ENCODE results near the gene CD33. TPM values are rescaled to one million over a fixed set of nuclear protein-coding genes. Genes with fewer than 3 reads are reported as not detected.

The CD33 gene
- total and polyA plus RNA-seq, 7 donors, result 0.24 to 3.1 (median 2.0) TPM

DNA sequence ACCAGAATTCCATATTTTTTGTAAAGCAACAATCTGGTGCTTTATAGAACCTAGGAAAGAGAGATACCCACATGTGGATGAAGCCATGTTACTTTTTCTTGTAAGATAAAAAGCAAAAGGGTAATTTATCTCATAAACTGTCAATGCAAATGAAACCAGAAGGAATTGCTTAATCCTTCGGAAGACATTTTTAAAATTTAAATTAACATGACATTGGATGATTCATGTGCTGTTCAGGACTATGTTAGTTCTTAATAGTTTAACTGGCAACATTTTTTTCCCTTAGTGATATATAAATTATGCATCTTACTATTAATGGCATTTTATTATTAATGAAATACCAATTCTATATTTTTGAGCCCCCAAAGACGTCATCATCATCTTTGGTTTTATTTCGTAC is 60.8 kb downstream of the CD33 start:
- no peaks in the 10 kb centered on the region for H3K4me1 ChIP-seq
- no peak for ATAC-seq
- 59 to 87% (median 80%) methylated on average over 3 of the region's 3 CpGs for WGBS, 3 donors
- DNase-seq, result no peak
- H3K27ac ChIP-seq, result no peak overlapping the region
- no peaks in the 10 kb centered on the region for H3K27me3 ChIP-seq (ENCODE audit: insufficient read depth in 3 of 3, low read length in 2 of 3)
- H3K9me3 ChIP-seq, result no peaks in the 10 kb centered on the region
- intact Hi-C loops (cut with DNase I), result no loop called here
- TF ChIP-seq, protein P1, sequence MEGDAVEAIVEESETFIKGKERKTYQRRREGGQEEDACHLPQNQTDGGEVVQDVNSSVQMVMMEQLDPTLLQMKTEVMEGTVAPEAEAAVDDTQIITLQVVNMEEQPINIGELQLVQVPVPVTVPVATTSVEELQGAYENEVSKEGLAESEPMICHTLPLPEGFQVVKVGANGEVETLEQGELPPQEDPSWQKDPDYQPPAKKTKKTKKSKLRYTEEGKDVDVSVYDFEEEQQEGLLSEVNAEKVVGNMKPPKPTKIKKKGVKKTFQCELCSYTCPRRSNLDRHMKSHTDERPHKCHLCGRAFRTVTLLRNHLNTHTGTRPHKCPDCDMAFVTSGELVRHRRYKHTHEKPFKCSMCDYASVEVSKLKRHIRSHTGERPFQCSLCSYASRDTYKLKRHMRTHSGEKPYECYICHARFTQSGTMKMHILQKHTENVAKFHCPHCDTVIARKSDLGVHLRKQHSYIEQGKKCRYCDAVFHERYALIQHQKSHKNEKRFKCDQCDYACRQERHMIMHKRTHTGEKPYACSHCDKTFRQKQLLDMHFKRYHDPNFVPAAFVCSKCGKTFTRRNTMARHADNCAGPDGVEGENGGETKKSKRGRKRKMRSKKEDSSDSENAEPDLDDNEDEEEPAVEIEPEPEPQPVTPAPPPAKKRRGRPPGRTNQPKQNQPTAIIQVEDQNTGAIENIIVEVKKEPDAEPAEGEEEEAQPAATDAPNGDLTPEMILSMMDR (IDR thresholded peaks at IDR 0.05), result no peak
- no peaks in the 10 kb centered on the region for H3K36me3 ChIP-seq (ENCODE audit: insufficient read depth in 1 of 2, low read depth in 1 of 2)
- H3K4me3 ChIP-seq, result no peak overlapping the region

Other genes with a start within 250 kb of the CD33 start
- gene KLK7, start 241.2 kb upstream of the CD33 start, total RNA-seq, result not detected
- not detected for gene KLK7, start 241.2 kb upstream of the CD33 start, polyA plus RNA-seq
- not detected for gene KLK8, start 223.5 kb upstream of the CD33 start, total RNA-seq
- gene KLK8, start 223.5 kb upstream of the CD33 start, polyA plus RNA-seq, result under 1 TPM in 2 of 3 donors, not detected in 1; 0.09 to 0.76 TPM
- not detected for gene KLK10, start 205.4 kb upstream of the CD33 start, total RNA-seq
- gene KLK10, start 205.4 kb upstream of the CD33 start, polyA plus RNA-seq, result under 1 TPM; 0.04 to 0.16 (median 0.04) TPM
- under 1 TPM in 3 of 4 donors, not detected in 1; 0.19 to 0.52 (median 0.24) TPM for gene KLK11, start 198.5 kb upstream of the CD33 start, total RNA-seq
- under 1 TPM; 0.13 to 0.20 (median 0.17) TPM for gene KLK11, start 198.5 kb upstream of the CD33 start, polyA plus RNA-seq
- not detected for gene KLK12, start 190.1 kb upstream of the CD33 start, total RNA-seq
- gene KLK12, start 190.1 kb upstream of the CD33 start, polyA plus RNA-seq, result not detected
- not detected for gene KLK13, start 160.0 kb upstream of the CD33 start, total RNA-seq
- under 1 TPM in 1 of 3 donors, not detected in 2; 0.18 TPM for gene KLK13, start 160.0 kb upstream of the CD33 start, polyA plus RNA-seq
- not detected for gene KLK14, start 142.2 kb upstream of the CD33 start, total RNA-seq
- under 1 TPM in 1 of 3 donors, not detected in 2; 0.20 TPM for gene KLK14, start 142.2 kb upstream of the CD33 start, polyA plus RNA-seq
- 1 to 10 TPM; 4.9 to 9.1 (median 6.0) TPM for gene CTU1, start 116.7 kb upstream of the CD33 start, total RNA-seq
- 1 to 10 TPM; 1.4 to 7.5 (median 2.1) TPM for gene CTU1, start 116.7 kb upstream of the CD33 start, polyA plus RNA-seq
- 1 to 10 TPM in 3 of 4 donors, under 1 TPM in 1; 0.73 to 2.2 (median 1.8) TPM for gene SIGLEC9, start 100.2 kb upstream of the CD33 start, total RNA-seq
- gene SIGLEC9, start 100.2 kb upstream of the CD33 start, polyA plus RNA-seq, result under 1 TPM; 0.24 to 0.69 (median 0.25) TPM
- under 1 TPM; 0.38 to 0.82 (median 0.50) TPM for gene SIGLEC7, start 82.8 kb upstream of the CD33 start, total RNA-seq
- gene SIGLEC7, start 82.8 kb upstream of the CD33 start, polyA plus RNA-seq, result under 1 TPM in 2 of 3 donors, not detected in 1; 0.08 to 0.60 TPM
- not detected for gene SIGLECL1, start 26.0 kb downstream of the CD33 start, total RNA-seq
- gene SIGLECL1, start 26.0 kb downstream of the CD33 start, polyA plus RNA-seq, result not detected
- under 1 TPM in 1 of 4 donors, not detected in 3; 0.10 TPM for gene IGLON5, start 86.6 kb downstream of the CD33 start, total RNA-seq
- under 1 TPM in 1 of 3 donors, not detected in 2; 0.03 TPM for gene IGLON5, start 86.6 kb downstream of the CD33 start, polyA plus RNA-seq
- gene VSIG10L, start 117.1 kb downstream of the CD33 start, total RNA-seq, result 1 to 10 TPM in 1 of 4 donors, under 1 TPM in 3; 0.42 to 1.1 (median 0.63) TPM
- 1 to 10 TPM in 2 of 3 donors, under 1 TPM in 1; 0.35 to 2.3 (median 1.5) TPM for gene VSIG10L, start 117.1 kb downstream of the CD33 start, polyA plus RNA-seq
- gene ETFB, start 141.3 kb downstream of the CD33 start, total RNA-seq, result 100 to 1,000 TPM in 3 of 4 donors, 10 to 100 TPM in 1; 91.8 to 172 (median 141) TPM
- 100 to 1,000 TPM; 130 to 170 (median 165) TPM for gene ETFB, start 141.3 kb downstream of the CD33 start, polyA plus RNA-seq
- gene CLDND2, start 143.9 kb downstream of the CD33 start, total RNA-seq, result 1 to 10 TPM in 1 of 4 donors, under 1 TPM in 2, not detected in 1; 0.85 to 1.8 (median 0.88) TPM
- under 1 TPM in 2 of 3 donors, not detected in 1; 0.30 to 0.39 TPM for gene CLDND2, start 143.9 kb downstream of the CD33 start, polyA plus RNA-seq
- 1 to 10 TPM in 3 of 4 donors, under 1 TPM in 1; 0.62 to 2.9 (median 1.9) TPM for gene NKG7, start 147.6 kb downstream of the CD33 start, total RNA-seq
- 1 to 10 TPM in 1 of 3 donors, under 1 TPM in 2; 0.61 to 1.2 (median 0.68) TPM for gene NKG7, start 147.6 kb downstream of the CD33 start, polyA plus RNA-seq
- not detected for gene LIM2, start 162.9 kb downstream of the CD33 start, total RNA-seq
- gene LIM2, start 162.9 kb downstream of the CD33 start, polyA plus RNA-seq, result not detected
- gene C19orf84, start 165.5 kb downstream of the CD33 start, total RNA-seq, result not detected
- gene C19orf84, start 165.5 kb downstream of the CD33 start, polyA plus RNA-seq, result not detected
- 1 to 10 TPM in 1 of 4 donors, under 1 TPM in 3; 0.64 to 1.1 (median 0.79) TPM for gene SIGLEC10, start 192.6 kb downstream of the CD33 start, total RNA-seq
- under 1 TPM; 0.09 to 0.98 (median 0.11) TPM for gene SIGLEC10, start 192.6 kb downstream of the CD33 start, polyA plus RNA-seq
- under 1 TPM in 2 of 4 donors, not detected in 2; 0.13 to 0.14 TPM for gene SIGLEC8, start 233.4 kb downstream of the CD33 start, total RNA-seq
- gene SIGLEC8, start 233.4 kb downstream of the CD33 start, polyA plus RNA-seq, result under 1 TPM in 2 of 3 donors, not detected in 1; 0.03 to 0.09 TPM